Endothelial cell of umbilical vein (primary cell): ENCODE results near the gene PAXX. TPM values are rescaled to one million over a fixed set of nuclear protein-coding genes. Genes with fewer than 3 reads are reported as not detected.

Source experiments
- BruUV-seq: library from RNA; stranded (reverse); fragments of 400-500 nt; replicated peaks from 2 replicates; lab custom pipeline; 2021; lab: Mats Ljungman, UMichigan
- CTCF ChIA-PET: fragments of 300-600, 350-600 bp; sonication (Branson Sonifier 250); formaldehyde crosslinking; loops from one replicate; lab custom pipeline; 2021; ENCODE audit warnings: antibody characterized with exemption, inconsistent platforms; lab: Charles Lee
- POLR2A ChIA-PET: fragments of 300-600, 350-600 bp; sonication (Branson Sonifier 250); formaldehyde crosslinking; loops from one replicate; lab custom pipeline; 2021; ENCODE audit warnings: antibody characterized with exemption, inconsistent platforms; lab: Charles Lee
- DNase-seq: peaks from one replicate; pipeline ENCODE4 v3.0.0-alpha.2; 2011; ENCODE audit warnings: low read depth, low spot score
- FAIRE-seq: peaks from 2 replicates; lab custom pipeline; 2011; peaks lifted over from hg19 to GRCh38; lab: Jason Lieb, UNC
- H2AFZ ChIP-seq: 2 replicates; pipeline ENCODE4 v1.6.0; 2012; ENCODE audit warnings: low read depth, low read length, control low read depth, inconsistent platforms
- H3K27ac ChIP-seq: 2 replicates; pipeline ENCODE4 v1.5.1; 2011; ENCODE audit warnings: low read depth, mild to moderate bottlenecking, control low read depth, low read length, moderate library complexity; ENCODE audit not compliant: insufficient read depth
- H3K27me3 ChIP-seq, 2 experiments: 2 replicates each; pipeline versions ENCODE4 v1.6.0 to v1.6.1; 2011; ENCODE audit warnings: low read length in 2 of 2, mixed read lengths in 1 of 2; ENCODE audit not compliant: control insufficient read depth in 2 of 2, insufficient read depth in 2 of 2
- H3K36me3 ChIP-seq, 2 experiments: 2 replicates in 1 of 2; 3 replicates in 1 of 2; pipeline ENCODE4 v1.5.1; 2011; ENCODE audit warnings: low read length in 2 of 2, mild to moderate bottlenecking in 1 of 2, moderate library complexity in 1 of 2; ENCODE audit not compliant: control insufficient read depth in 2 of 2, insufficient read depth in 2 of 2; ENCODE audit errors: extremely low read depth in 1 of 2
- H3K4me1 ChIP-seq: 3 replicates; pipeline ENCODE4 v1.5.1; 2011; ENCODE audit warnings: mild to moderate bottlenecking, low read length; ENCODE audit not compliant: control insufficient read depth, insufficient read depth; ENCODE audit errors: extremely low read depth
- H3K4me2 ChIP-seq: 2 replicates; pipeline ENCODE4 v1.6.1; 2011; ENCODE audit warnings: low read length, control low read depth, mixed read lengths; ENCODE audit not compliant: insufficient read depth
- H3K4me3 ChIP-seq, 3 experiments: fragments of 200-600 bp in 1 of 3; sonication (generic), shearing (Covaris generic) in 1 of 3; replicated peaks in 1 of 3; 2 replicates each; pipeline ENCODE4 v1.5.1; 2011 to 2016; ENCODE audit warnings: control low read depth in 3 of 3, low read length in 3 of 3, mild to moderate bottlenecking in 2 of 3, inconsistent platforms in 1 of 3, low read depth in 1 of 3, moderate library complexity in 1 of 3; ENCODE audit not compliant: insufficient read depth in 1 of 3
- H3K79me2 ChIP-seq: 2 replicates; pipeline ENCODE4 v1.6.0; 2012; ENCODE audit warnings: low read length, inconsistent platforms; ENCODE audit not compliant: control insufficient read depth, insufficient read depth
- H3K9ac ChIP-seq: replicated peaks from 2 replicates; pipeline ENCODE3; 2011; ENCODE audit warnings: low read length, control low read depth; ENCODE audit not compliant: insufficient read depth; ENCODE audit errors: extremely low read depth
- H3K9me1 ChIP-seq: replicated peaks from 3 replicates; pipeline ENCODE4 v1.6.0; 2011; ENCODE audit warnings: mild to moderate bottlenecking, low read length; ENCODE audit not compliant: control insufficient read depth, insufficient read depth; ENCODE audit errors: extremely low read depth
- H3K9me3 ChIP-seq: replicated peaks from 2 replicates; pipeline ENCODE4 v1.5.1; 2012; ENCODE audit warnings: low read length, inconsistent platforms; ENCODE audit not compliant: control insufficient read depth, insufficient read depth
- H4K20me1 ChIP-seq: replicated peaks from 2 replicates; pipeline ENCODE3; 2011; ENCODE audit warnings: mild to moderate bottlenecking, low read length; ENCODE audit not compliant: control insufficient read depth, insufficient read depth; ENCODE audit errors: extremely low read depth
- CTCF ChIP-seq, 2 donors: IDR thresholded peaks; 1 replicate in 1 of 2; 2 replicates in 1 of 2; pipeline ENCODE4 v1.5.1; 2011; ENCODE audit warnings: low read length in 2 of 2, mild to moderate bottlenecking in 2 of 2, moderate library complexity in 2 of 2, control low read depth in 1 of 2, inconsistent platforms in 1 of 2, low read depth in 1 of 2; ENCODE audit not compliant: insufficient read depth in 1 of 2; ENCODE audit errors: extremely low read depth in 1 of 2
- EZH2 ChIP-seq: IDR thresholded peaks from 2 replicates; pipeline ENCODE4 v1.6.1; 2012; ENCODE audit warnings: borderline replicate concordance, low read depth, mild to moderate bottlenecking, moderate library complexity, low read length, inconsistent platforms; ENCODE audit not compliant: severe bottlenecking
- FOS ChIP-seq: IDR thresholded peaks from 2 replicates; pipeline ENCODE4 v1.6.1; 2011; ENCODE audit warnings: mild to moderate bottlenecking, low read length, moderate library complexity, borderline replicate concordance; ENCODE audit not compliant: insufficient read depth
- GATA2 ChIP-seq: IDR thresholded peaks from 2 replicates; pipeline ENCODE4 v1.7.0; 2011; ENCODE audit warnings: low read depth, mild to moderate bottlenecking, moderate library complexity, mixed read lengths, low read length; ENCODE audit not compliant: insufficient read length, insufficient read depth
- JUN ChIP-seq: IDR thresholded peaks from 2 replicates; pipeline ENCODE4 v1.6.1; 2011; ENCODE audit warnings: borderline replicate concordance, low read depth; ENCODE audit not compliant: insufficient read length, insufficient read depth
- MAX ChIP-seq: IDR thresholded peaks from 2 replicates; pipeline ENCODE4 v1.6.1; 2011; ENCODE audit not compliant: insufficient read depth, insufficient read length
- POLR2A ChIP-seq: IDR thresholded peaks from 2 replicates; pipeline ENCODE4 v1.6.1; 2012; ENCODE audit warnings: low read depth, mild to moderate bottlenecking, control low read depth, low read length
- POLR2AphosphoS5 ChIP-seq: IDR thresholded peaks from 2 replicates; pipeline ENCODE4 v1.6.1; 2012; ENCODE audit warnings: low read depth, mild to moderate bottlenecking, control low read depth, low read length, moderate library complexity; ENCODE audit not compliant: insufficient read depth
- dilution Hi-C: fragments of 300-500 bp; cut with MboI; formaldehyde crosslinking; loops from one replicate; pipeline ENCODE4 v1.15.0; 2019; ENCODE audit warnings: low sequenced_read_pairs; ENCODE audit not compliant: extremely low pct_ligation_motif_present
- intact Hi-C: fragments of 100-400 bp; cut with micrococcal nuclease; formaldehyde crosslinking; loops from one replicate; pipeline ENCODE4 v1.10.0; 2022
- polyA plus RNA-seq, 4 experiments: library from polyadenylated mRNA; depleted of rRNA in 3 of 4; stranded (reverse) in 3 of 4; unstranded in 1 of 4; fragments of >200 nt; gene quantifications; 2 replicates each; pipeline versions ENCODE4 v1.2.1 to v1.2.3, GENCODE V29; 2011 to 2012; ENCODE audit warnings: missing spikeins in 1 of 4
- total RNA-seq: library from RNA; stranded (reverse); gene quantifications from 2 replicates; pipeline ENCODE4 v1.2.3, GENCODE V29; 2021

PAXX gene
- total and polyA plus RNA-seq, 2 donors (not counting 3 experiments of a cell fraction or from before 2014, with no cell fraction given): 34.0 to 35.0 TPM

- Histone ChIP-seq H3K9ac (no peak overlapping the region), H3K9me1 (no peaks in the 10 kb centered on the region), H2AFZ (no peak overlapping the region), H3K27me3 (no peaks in the 10 kb centered on the region), H4K20me1 (no peaks in the 10 kb centered on the region), H3K4me3 (no peak overlapping the region), H3K27ac (no peak overlapping the region), H3K4me1 (no peaks in the 10 kb centered on the region), H3K4me2 (no peak overlapping the region), H3K79me2 (no peaks in the 10 kb centered on the region), H3K9me3 (no peaks in the 10 kb centered on the region), H3K36me3 (no peaks in the 10 kb centered on the region)
- dilution Hi-C loops: no loop called here
- intact Hi-C loops: no loop called here
- FAIRE-seq (no peak), DNase-seq (no peak)
- CTCF ChIA-PET: no interaction called here
- TF ChIP-seq FOS (no peak), JUN (no peak)
- POLR2A ChIA-PET: no interaction called here
- no TSS peak for BruUV-seq
These were observed 35.6 kb upstream of the PAXX start for GRCh38 chr9:136956604-136957003.

GRCh38 chr9:136957461-136957860, 34.8 kb upstream of the PAXX start:
- ChIA-PET CTCF (no interaction called here), POLR2A (no interaction called here)
- intact Hi-C loops (no loop called here), dilution Hi-C loops (no loop called here)
- no peak for TF ChIP-seq GATA2
- TF ChIP-seq MAX: no peak
- TF ChIP-seq JUN: no peak
- no peak for TF ChIP-seq POLR2AphosphoS5
- TF ChIP-seq POLR2A: no peak
- TF ChIP-seq CTCF (IDR thresholded peaks at IDR 0.05; ENCODE audit: extremely low read depth in 1 of 2, insufficient read depth in 1 of 2, low read depth in 1 of 2, low read length in 2 of 2): no peak
- TF ChIP-seq EZH2: no peak
- DNase-seq (no peak), FAIRE-seq (no peak)
- H3K9me1 ChIP-seq: no peaks in the 10 kb centered on the region
- H3K27ac ChIP-seq: no peak overlapping the region
- no peaks in the 10 kb centered on the region for H3K36me3 ChIP-seq
- no peak overlapping the region for H3K4me3 ChIP-seq
- H3K4me1 ChIP-seq: no peaks in the 10 kb centered on the region
- no peaks in the 10 kb centered on the region for H4K20me1 ChIP-seq
- H2AFZ ChIP-seq: no peak overlapping the region
- no peaks in the 10 kb centered on the region for H3K79me2 ChIP-seq
- H3K27me3 ChIP-seq: no peaks in the 10 kb centered on the region
- H3K9ac ChIP-seq: no peak overlapping the region
- BruUV-seq: no TSS peak
- no peaks in the 10 kb centered on the region for H3K9me3 ChIP-seq
- H3K4me2 ChIP-seq: no peak overlapping the region
